ENCODE results near the gene MACC1.

The MACC1 gene

GRCh38 chr7:20237464-20238193, 20.4 kb upstream of the MACC1 start:
- Histone ChIP-seq H3K4me2 (ENCODE audit: low read length) (no peak overlapping the region), H3K4me1 (no peaks in the 10 kb centered on the region), H3K4me3 (ENCODE audit: low read depth, low read length) (no peak overlapping the region), H3K27ac (no peak overlapping the region), H3K79me2 (no peaks in the 10 kb centered on the region), H2AFZ (no peak overlapping the region), H3K36me3 (ENCODE audit: control insufficient read depth, insufficient read depth, low read length) (no peaks in the 10 kb centered on the region), H3K27me3 (ENCODE audit: control insufficient read depth, insufficient read depth, low read length) (no peaks in the 10 kb centered on the region), H3K9ac (no peak overlapping the region), H3K9me3 (ENCODE audit: control insufficient read depth, low read length) (no peaks in the 10 kb centered on the region)
- TF ChIP-seq CTCF (IDR thresholded peaks at IDR 0.05) = no peak

GRCh38 chr7:20236790-20237189, 19.6 kb upstream of the MACC1 start:
- H3K79me2 ChIP-seq = no peaks in the 10 kb centered on the region
- no peaks in the 10 kb centered on the region for H3K36me3 ChIP-seq (ENCODE audit: control insufficient read depth, insufficient read depth, low read length)
- H3K27me3 ChIP-seq (ENCODE audit: control insufficient read depth, insufficient read depth, low read length) = no peaks in the 10 kb centered on the region
- H2AFZ ChIP-seq = no peak overlapping the region
- TF ChIP-seq CTCF (IDR thresholded peaks at IDR 0.05) = no peak
- no peak overlapping the region for H3K4me2 ChIP-seq (ENCODE audit: low read length)
- no peaks in the 10 kb centered on the region for H3K9me3 ChIP-seq (ENCODE audit: control insufficient read depth, low read length)
- no peak overlapping the region for H3K4me3 ChIP-seq (ENCODE audit: low read depth, low read length)
- no peaks in the 10 kb centered on the region for H3K4me1 ChIP-seq
- no peak overlapping the region for H3K27ac ChIP-seq
- H3K9ac ChIP-seq = no peak overlapping the region

- H3K79me2 ChIP-seq = no peaks in the 10 kb centered on the region
- H3K9me3 ChIP-seq (ENCODE audit: control insufficient read depth, low read length) = no peaks in the 10 kb centered on the region
- no peaks in the 10 kb centered on the region for H3K27me3 ChIP-seq (ENCODE audit: control insufficient read depth, insufficient read depth, low read length)
- H3K4me3 ChIP-seq (ENCODE audit: low read depth, low read length) = no peak overlapping the region
- no peak overlapping the region for H3K27ac ChIP-seq
- no peak overlapping the region for H2AFZ ChIP-seq
- no peak for TF ChIP-seq CTCF (IDR thresholded peaks at IDR 0.05)
- H3K4me2 ChIP-seq (ENCODE audit: low read length) = no peak overlapping the region
- H3K36me3 ChIP-seq (ENCODE audit: control insufficient read depth, insufficient read depth, low read length) = no peaks in the 10 kb centered on the region
- H3K9ac ChIP-seq = no peak overlapping the region
- no peaks in the 10 kb centered on the region for H3K4me1 ChIP-seq
Measured at GRCh38 chr7:20236043-20236442, 18.9 kb upstream of the MACC1 start.

- Histone ChIP-seq H3K9ac (no peak overlapping the region), H3K4me3 (ENCODE audit: low read depth, low read length) (no peak overlapping the region), H3K4me2 (ENCODE audit: low read length) (no peak overlapping the region), H3K36me3 (ENCODE audit: control insufficient read depth, insufficient read depth, low read length) (no peaks in the 10 kb centered on the region), H2AFZ (no peak overlapping the region), H3K9me3 (ENCODE audit: control insufficient read depth, low read length) (no peaks in the 10 kb centered on the region), H3K27ac (no peak overlapping the region), H3K27me3 (ENCODE audit: control insufficient read depth, insufficient read depth, low read length) (no peaks in the 10 kb centered on the region), H3K4me1 (no peaks in the 10 kb centered on the region), H3K79me2 (no peaks in the 10 kb centered on the region)
- TF ChIP-seq CTCF (IDR thresholded peaks at IDR 0.05) = no peak
Measured at GRCh38 chr7:20235288-20235687, 18.1 kb upstream of the MACC1 start.

GRCh38 chr7:20233362-20233761, 16.2 kb upstream of the MACC1 start:
- no peaks in the 10 kb centered on the region for H3K4me1 ChIP-seq
- no peaks in the 10 kb centered on the region for H3K9me3 ChIP-seq (ENCODE audit: control insufficient read depth, low read length)
- no peaks in the 10 kb centered on the region for H3K27me3 ChIP-seq (ENCODE audit: control insufficient read depth, insufficient read depth, low read length)
- H3K79me2 ChIP-seq = no peaks in the 10 kb centered on the region
- no peak overlapping the region for H3K4me3 ChIP-seq (ENCODE audit: low read depth, low read length)
- TF ChIP-seq CTCF (IDR thresholded peaks at IDR 0.05) = no peak
- H3K4me2 ChIP-seq (ENCODE audit: low read length) = no peak overlapping the region
- H2AFZ ChIP-seq = no peak overlapping the region
- H3K27ac ChIP-seq = no peak overlapping the region
- H3K36me3 ChIP-seq (ENCODE audit: control insufficient read depth, insufficient read depth, low read length) = no peaks in the 10 kb centered on the region
- no peak overlapping the region for H3K9ac ChIP-seq
